NB4 (cell line): ENCODE measurements around the gene EMC8.

ENCODE experiments used
- DNase-seq: peaks from one replicate; pipeline ENCODE4 v3.0.0; 2010; ENCODE audit warnings: low read depth
- H3K4me3 ChIP-seq: one replicate; pipeline ENCODE4 v1.5.1; 2011; ENCODE audit warnings: mild to moderate bottlenecking, low read depth, low read length, moderate library complexity
- MYC ChIP-seq: IDR thresholded peaks from 2 replicates; pipeline ENCODE4 v1.6.1; 2011; ENCODE audit warnings: low read depth, low read length
- POLR2A ChIP-seq: IDR thresholded peaks from 2 replicates; pipeline ENCODE4 v1.6.1; 2011; ENCODE audit warnings: mild to moderate bottlenecking; ENCODE audit not compliant: insufficient read length; ENCODE audit errors: extremely low read depth
- TF ChIP-seq, protein P1 (sequence below): IDR thresholded peaks from one replicate; pipeline ENCODE4 v1.5.1; 2012; ENCODE audit warnings: low read depth, low read length
- TF ChIP-seq, protein P2 (sequence below): IDR thresholded peaks from 2 replicates; pipeline ENCODE4 v1.6.1; 2011; ENCODE audit warnings: low read depth, low read length

EMC8 gene

DNA sequence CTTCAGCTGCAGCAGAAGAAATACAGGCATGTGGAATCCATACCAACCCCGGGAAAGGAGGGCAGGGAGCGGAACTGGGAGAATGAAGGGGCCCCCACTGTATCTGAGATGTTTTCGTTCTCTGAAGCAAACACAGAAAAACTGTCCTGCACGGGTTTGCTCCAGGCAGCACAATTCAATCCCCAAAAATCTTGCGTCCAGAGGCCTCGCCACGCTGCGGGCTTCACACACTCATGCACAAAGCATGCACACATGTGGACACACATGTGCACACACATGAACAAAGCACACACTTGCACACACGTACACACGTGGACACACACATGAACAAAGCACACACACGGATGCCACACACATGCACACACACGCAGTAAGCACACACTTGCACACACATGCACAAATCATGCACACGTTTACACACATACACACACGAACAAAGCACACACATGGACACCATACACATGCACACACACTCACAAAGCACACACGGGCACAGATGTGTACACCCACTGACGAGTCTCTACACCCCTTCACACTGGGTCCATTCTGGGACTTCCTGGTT is 27.4 kb upstream of the EMC8 start:
- no peak for DNase-seq
- H3K4me3 ChIP-seq = no peak overlapping the region
- TF ChIP-seq, protein P1, sequence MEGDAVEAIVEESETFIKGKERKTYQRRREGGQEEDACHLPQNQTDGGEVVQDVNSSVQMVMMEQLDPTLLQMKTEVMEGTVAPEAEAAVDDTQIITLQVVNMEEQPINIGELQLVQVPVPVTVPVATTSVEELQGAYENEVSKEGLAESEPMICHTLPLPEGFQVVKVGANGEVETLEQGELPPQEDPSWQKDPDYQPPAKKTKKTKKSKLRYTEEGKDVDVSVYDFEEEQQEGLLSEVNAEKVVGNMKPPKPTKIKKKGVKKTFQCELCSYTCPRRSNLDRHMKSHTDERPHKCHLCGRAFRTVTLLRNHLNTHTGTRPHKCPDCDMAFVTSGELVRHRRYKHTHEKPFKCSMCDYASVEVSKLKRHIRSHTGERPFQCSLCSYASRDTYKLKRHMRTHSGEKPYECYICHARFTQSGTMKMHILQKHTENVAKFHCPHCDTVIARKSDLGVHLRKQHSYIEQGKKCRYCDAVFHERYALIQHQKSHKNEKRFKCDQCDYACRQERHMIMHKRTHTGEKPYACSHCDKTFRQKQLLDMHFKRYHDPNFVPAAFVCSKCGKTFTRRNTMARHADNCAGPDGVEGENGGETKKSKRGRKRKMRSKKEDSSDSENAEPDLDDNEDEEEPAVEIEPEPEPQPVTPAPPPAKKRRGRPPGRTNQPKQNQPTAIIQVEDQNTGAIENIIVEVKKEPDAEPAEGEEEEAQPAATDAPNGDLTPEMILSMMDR = no peak
- TF ChIP-seq, protein P2, sequence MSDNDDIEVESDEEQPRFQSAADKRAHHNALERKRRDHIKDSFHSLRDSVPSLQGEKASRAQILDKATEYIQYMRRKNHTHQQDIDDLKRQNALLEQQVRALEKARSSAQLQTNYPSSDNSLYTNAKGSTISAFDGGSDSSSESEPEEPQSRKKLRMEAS = no peak
- TF ChIP-seq MYC = no peak
- TF ChIP-seq POLR2A = no peak

DNA sequence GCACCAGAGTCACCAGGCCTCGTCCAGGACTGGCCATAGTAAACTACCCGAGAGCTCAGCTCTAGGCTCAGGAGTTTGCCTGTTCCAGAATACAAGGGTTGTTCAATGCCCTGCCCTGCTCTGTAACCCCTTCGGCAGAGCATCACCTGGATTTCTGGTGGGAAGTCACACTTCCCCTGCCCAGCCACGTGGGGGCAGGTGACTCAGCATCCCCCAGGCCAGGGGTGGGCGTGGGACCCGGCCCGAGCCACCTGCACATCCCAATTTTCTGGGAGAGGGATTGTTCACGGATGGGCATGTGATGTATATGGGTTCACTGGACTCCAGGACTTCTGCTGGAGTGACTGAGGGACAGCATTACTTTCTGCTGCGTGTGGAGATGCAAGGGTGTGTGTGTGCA is 26.0 kb upstream of the EMC8 start:
- no peak overlapping the region for H3K4me3 ChIP-seq
- TF ChIP-seq, protein P2 = no peak
- TF ChIP-seq MYC = no peak
- TF ChIP-seq, protein P1 = no peak
- TF ChIP-seq POLR2A = no peak
- DNase-seq = no peak

DNA sequence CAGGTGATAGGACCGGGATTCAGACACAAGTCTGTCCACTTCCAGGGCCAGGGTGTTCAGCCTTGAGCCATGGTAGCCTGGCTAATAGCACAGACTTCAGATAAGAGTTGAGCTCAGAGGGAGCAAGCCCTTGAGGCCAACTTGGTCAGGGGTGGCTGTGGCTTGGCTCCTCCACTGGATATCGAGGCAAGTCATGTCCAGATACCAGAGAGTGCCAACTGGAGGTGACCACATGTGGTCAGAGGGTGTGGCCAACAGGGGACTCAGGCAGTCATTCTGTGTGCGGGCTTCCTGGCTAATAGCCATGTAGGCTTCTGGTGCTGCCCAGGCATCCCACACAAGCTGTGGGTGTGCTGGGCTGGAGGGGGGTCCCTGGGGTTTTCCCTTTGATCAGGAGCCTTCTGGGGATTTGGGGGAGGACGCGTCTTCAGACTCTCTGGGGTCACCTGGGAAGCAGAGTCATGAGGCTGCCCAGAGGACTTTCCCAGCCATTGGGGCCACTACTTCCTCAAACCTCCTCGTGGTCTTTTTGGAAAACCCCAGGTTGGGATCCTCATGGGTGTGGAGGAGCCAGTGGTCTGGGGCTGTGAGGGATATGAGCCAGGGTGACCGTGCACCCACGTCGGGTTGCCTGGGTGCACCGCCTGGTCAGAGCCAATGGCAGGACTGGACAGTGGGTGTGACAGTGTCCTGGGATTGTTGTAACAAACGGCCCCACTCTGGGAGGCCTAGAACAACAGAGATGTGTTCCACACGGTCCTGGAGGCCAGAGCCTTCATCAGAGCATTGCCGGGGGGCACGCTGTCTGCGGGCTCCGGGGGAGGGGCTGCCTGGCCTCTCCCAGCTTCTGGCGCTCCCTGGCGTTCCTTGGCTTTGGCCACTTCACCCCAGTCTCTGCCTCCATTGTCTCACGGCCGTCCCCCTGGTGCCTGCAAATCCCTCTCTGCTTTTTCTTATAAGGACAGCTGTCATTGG is 25.1 kb upstream of the EMC8 start:
- TF ChIP-seq, protein P2 = no peak
- TF ChIP-seq, protein P1 = no peak
- TF ChIP-seq POLR2A (no peak), MYC (no peak)
- no peak overlapping the region for H3K4me3 ChIP-seq
- DNase-seq = peak; percentile 21

DNA sequence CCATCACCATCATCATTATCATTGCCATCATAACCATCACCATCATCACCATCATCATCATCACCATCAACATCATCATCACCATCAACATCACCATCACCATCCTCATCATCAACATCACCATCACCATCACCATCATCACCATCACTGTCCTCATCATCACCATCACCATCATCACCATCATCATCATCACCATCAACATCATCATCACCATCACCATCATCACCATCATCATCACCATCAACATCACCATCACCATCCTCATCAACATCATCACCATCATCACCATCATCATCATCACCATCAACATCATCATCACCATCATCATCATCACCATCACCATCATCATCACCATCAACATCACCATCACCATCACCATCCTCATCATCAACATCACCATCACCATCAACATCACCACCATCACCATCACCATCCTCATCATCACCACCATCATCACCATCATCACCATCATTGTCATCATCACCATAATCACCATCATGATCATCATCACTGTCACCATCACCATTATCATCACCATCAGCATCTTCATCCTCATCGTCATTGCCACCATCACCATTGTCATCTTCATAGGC is 24.1 kb upstream of the EMC8 start:
- TF ChIP-seq MYC (no peak), POLR2A (no peak)
- TF ChIP-seq, protein P1 = no peak
- TF ChIP-seq, protein P2 = no peak
- no peak for DNase-seq
- H3K4me3 ChIP-seq = no peak overlapping the region

DNA sequence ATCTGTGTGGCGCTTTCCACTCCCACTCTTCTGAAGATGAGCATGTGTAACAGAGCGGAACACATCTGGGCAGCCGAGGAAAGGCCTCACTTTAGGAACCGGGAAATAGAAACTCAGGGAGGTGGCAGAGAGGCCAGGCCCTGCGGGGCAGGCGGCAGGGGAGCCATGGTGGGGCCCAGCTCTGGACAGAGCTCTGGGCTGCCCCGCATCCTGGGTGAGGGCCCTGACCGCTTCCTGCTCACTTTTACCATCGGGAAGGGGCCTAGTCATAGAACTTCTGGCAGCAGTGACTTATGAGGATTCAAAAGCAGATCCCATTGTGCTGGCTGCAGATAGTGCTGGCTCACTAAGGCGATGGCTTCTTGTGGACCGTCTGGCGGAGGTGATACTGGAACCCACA is 22.8 kb upstream of the EMC8 start:
- H3K4me3 ChIP-seq = no peak overlapping the region

More for the DNA sequence above, 22.8 kb upstream of the EMC8 start:
- TF ChIP-seq POLR2A (no peak), MYC (no peak)
- TF ChIP-seq, protein P1 = no peak
- TF ChIP-seq, protein P2 = no peak
- no peak for DNase-seq
